ENCODE measurements around the gene CNTN4.
"Not testable (repeated sequence)": the region's sequence is repeated elsewhere in the genome, so short reads cannot be mapped to it uniquely, and the experiment has no call there.

Gene CNTN4

GRCh38 chr3:2861920-2862319 lies 763.3 kb downstream of the CNTN4 start:
- DNase-seq (ENCODE audit: low spot score): no peak

DNA sequence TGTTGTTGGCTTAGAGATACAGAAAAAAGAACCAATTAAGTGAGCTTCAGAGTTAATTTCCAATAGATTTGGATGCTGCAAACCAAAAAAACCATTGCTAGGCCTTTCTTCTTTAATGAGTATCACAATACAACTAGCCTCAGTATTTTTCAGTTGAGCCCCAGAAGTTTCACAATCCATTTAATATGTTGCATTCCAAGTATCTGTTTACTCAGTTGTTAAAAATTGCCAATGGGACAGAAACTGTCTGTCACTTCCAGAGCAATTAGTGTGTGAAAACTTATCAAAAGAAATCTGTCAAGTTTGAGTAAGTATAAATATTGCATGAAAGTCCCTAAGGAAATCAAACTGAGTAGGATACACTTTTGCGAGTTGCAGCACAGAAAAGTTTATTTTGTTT lies 763.7 kb downstream of the CNTN4 start:
- no peak for DNase-seq (ENCODE audit: low spot score)

DNA sequence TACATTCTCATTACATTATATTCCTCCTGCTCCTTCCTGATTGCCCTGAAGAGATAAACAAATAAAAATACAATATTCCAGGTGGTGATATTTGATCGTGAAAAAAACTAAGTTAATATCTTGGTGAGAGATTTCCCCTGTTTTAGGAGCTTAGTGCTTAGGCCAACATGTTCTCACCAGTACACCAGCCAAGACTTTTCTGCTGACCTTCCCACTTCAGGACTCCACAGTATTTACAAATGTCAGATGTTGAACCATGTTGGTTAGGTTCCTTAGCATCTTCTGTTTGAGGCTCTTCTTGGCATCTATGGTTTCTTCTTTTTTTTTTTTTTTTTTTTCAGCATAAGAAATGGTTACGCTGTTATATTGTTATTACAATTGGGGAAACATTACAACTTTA lies 764.5 kb downstream of the CNTN4 start:
- no peak for DNase-seq (ENCODE audit: low spot score)

DNA sequence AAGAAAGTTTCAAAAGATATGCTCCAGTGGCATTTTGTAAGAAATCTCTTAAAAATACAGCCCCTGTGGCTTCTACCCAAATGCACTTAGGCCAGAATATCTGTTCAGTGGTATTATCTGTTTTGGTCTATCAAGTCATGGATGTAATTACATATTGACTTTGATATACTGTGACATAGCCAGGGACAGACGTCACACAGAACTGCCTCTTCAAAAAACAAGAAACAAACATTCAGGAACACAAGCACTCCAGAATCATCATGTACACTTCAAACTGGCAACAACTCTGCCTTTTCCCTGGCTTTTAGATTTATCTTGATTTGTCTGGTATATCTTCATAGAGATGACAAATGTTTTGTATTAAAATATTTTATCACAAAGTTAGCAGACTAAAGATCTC lies 771.2 kb downstream of the CNTN4 start:
- DNase-seq (ENCODE audit: low spot score): no peak

- no peak for DNase-seq (ENCODE audit: low spot score)
Observed at GRCh38 chr3:2870724-2871333, 772.2 kb downstream of the CNTN4 start.

- DNase-seq (ENCODE audit: low spot score): no peak
Observed at GRCh38 chr3:2872884-2873283, 774.2 kb downstream of the CNTN4 start.

- no peak for DNase-seq (ENCODE audit: low spot score)
Observed at GRCh38 chr3:2873986-2874385, 775.3 kb downstream of the CNTN4 start.

DNA sequence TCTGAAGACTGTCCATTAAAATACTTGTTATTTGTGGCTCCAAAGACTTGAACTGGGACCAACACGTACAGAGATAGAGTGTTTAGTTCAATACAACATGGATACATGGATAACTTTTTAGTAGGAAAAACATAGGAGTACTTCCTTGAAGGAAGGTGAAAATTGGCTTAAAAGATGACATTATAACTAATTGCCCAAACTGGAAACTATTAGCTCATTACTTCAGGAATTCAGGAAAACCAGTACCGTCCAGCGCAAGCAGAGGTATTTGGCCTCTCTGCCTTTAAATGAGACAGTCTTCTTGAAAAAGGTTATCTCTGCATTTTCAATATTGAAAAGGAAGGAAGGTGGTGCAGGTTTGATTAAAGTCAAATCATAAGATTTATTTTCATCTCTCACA lies 777.0 kb downstream of the CNTN4 start:
- DNase-seq (ENCODE audit: low spot score): no peak

DNA sequence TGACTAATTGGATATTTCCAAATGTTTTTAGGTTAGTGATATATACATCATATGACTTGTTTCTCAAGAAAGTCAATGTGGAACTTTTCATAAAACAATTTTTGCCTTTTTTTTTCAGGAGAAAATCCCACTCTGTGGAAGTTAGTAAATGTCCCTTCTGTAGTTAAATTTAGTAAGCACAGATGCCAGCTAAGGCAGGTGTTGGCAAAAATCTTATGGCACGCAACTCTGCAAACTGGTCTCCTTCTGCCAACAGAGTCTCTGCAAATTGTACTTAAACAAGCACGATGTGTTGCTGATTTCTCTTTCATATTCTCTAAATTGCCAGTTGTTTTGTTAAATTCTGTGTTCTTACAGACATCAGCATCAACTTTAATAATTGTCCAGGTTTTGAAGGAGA lies 777.7 kb downstream of the CNTN4 start:
- no peak for DNase-seq (ENCODE audit: low spot score)

GRCh38 chr3:2879023-2879422 lies 780.4 kb downstream of the CNTN4 start:
- DNase-seq (ENCODE audit: low spot score): no peak

DNA sequence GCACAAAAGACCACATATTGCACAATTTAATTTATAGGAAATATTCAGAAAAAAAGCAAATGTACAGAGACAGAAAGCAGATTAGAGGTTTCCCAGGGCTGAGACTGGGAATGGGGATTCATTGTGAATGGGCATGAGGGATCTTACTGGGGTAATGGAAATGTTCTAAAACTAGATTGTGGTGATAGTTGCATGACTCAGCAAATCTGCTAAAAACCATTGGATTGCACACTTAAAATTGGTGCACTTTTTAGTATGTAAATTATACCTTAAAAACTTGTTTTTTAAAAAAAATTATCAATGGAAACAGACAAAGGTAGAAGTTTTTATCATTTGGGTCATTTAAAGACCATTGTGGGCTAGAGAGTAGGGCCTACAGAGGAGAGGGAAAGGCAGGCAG lies 780.9 kb downstream of the CNTN4 start:
- no peak for DNase-seq (ENCODE audit: low spot score)

DNA sequence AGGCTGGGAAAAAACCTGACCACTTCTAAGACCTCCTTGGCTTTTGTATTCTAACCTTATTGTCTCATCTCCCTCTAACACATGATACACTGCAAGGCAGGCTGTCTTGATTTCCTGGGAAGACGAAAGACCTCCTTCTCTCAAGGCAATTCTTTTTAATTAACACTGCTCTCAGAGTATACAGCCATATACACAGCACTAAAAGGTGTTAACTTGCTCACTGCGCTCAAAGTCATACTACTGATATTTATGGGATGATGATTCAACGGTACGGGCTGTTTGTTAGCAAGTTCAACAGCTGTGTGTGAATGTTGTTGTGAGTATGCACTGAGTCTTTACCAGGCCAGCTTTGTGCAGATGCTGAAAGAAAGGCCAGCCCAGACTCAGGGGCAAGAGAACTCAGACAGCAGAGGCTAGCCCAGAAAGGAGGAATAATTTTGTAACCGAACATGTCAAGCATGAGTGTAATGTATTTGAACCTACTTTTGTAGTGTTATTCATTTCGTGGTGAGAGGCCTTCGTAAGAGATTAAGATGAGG lies 781.6 kb downstream of the CNTN4 start:
- DNase-seq (ENCODE audit: low spot score): no peak

DNA sequence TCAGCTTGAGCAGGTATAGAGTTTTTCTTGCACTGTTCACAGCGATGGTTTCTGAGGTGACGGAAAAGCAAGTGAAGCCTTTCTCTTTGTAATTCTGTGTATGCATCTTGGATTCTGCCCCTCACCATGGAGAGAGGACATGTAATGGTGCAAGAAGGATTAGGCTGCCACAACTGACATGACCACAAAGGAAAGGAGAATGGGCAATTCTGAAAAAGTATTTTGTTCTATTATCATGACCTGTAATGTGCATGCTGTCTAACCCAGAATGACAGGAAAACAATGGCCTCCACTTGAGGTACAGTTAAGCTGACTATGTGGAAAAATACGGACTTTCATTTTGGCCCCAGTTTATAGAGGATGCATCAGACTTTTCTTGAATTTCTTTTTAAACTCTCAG lies 784.6 kb downstream of the CNTN4 start:
- DNase-seq (ENCODE audit: low spot score): no peak

DNA sequence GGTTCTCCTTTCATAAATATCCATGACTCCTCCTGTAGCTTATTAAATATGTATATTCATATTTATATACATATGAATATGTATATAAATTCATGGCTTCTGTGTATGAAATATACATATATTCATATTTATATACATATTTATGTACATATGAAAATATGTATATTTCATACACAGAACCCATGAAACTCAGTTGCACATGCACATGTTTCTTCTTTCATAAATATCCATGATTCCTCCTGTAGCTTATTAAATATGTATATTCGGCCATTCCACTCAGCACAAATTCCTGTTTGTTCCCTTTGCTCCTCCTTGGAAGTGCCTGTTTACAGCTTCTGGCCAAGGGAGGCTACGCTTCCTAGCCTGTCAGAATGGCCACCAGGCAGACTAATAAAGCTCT lies 789.9 kb downstream of the CNTN4 start:
- DNase-seq (ENCODE audit: low spot score): no peak

DNA sequence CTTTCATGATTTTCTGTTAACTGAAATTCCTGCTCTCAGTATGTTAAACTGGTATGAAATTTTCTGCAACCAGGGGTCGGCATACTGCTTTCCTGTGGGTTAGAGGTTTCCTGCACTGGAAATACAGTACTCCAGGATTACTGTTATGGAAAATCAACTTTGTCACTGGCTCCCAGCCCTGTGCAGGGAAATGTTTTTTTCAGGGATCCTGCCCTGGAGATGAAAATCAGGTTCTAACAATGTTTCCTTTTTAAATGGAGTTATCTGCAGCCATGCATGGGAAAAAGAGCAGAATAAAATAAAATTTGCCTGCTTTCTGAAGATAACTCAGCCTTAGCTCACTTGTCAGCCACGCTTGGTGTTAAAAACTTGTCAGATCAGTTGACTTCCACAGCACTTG lies 791.1 kb downstream of the CNTN4 start:
- no peak for DNase-seq (ENCODE audit: low spot score)

DNA sequence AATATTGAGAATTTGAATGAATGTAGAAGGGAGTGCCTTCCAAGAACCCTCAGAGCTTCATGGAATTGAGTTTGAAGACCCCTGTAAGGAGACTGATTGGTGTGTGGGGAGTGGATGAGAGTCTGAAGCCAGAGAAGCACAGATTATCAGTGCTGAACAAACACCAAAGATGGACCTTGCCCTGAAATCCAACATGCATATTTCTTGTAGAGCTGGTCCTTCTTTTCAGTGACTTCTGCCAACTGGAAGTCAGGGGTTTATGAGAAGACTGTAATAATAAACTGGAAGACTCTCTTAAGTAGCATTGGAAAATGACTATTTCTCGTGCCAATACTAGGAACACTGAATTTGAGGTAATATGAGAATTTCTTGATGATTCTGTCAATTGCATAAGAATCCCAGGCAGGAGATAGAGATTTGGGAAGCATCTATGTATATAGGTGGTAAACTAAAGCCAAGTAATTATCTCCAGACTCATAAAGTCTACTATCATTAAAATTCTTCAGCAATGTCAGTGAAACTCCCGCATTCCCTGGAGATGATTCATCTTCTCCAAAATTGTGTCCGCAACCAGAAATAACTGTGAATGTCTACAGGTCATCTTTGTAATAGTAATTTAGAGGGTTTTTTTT lies 797.8 kb downstream of the CNTN4 start:
- DNase-seq (ENCODE audit: low spot score): no peak

DNA sequence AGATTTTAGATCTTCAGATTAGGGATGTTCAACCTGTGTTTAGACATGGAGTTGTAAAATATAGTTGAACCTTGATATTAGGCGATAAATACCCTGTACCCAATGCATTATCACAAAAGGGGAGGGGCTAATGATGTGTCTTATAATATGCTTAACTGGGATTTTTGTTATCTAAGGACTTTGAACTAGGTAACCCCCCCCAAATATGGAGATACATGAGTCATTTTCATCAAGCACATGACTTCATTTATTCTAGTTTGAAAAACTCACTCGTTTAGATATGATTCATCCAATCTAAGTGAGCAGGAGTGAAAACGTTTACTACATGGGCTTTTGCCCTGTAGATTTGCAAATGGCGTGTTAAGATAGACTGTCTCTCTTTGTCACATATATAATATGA lies 799.2 kb downstream of the CNTN4 start:
- DNase-seq (ENCODE audit: low spot score): no peak

DNA sequence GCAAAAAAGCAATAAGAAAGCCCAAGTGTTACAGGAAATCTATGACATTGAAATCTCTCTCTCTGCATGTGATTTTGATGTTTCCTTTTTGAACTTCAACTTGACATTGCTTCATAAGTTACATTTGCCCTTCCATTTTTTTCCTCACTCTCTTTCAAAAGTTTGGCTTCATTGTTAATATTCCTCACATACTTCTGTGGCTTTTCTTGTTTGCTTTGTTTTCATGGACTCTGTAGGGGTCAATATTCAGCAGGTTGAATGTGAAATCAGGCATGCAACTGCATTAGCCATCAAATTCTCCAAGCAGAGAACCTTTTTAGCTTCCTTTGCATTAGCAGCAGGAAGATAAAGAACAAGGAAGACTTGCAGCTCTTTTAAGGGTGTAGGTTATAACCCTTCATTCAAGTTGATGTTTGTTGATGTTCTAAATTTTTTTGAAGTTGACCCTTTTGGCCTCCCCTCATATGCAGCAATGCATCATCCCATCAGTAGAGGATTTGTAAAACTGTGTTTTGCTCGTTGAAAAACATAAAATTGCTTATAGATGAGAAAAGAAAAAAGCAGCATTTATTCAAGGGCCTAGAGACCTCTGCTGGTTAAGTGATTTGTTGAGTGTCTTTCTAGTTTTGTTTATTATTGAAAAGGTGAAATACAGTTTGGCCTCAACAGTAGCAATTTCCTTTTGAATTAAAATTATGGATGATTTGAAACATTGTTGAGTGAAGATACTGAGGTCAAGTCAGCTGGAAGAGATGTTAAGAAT lies 800.1 kb downstream of the CNTN4 start:
- no peak for DNase-seq (ENCODE audit: low spot score)

GRCh38 chr3:2904054-2904453 lies 805.4 kb downstream of the CNTN4 start:
- no peak for DNase-seq (ENCODE audit: low spot score)

GRCh38 chr3:2908693-2909351 lies 810.2 kb downstream of the CNTN4 start:
- no peak for DNase-seq (ENCODE audit: low spot score)

- DNase-seq (ENCODE audit: low spot score): no peak
Observed at GRCh38 chr3:2910997-2911396, 812.3 kb downstream of the CNTN4 start.

GRCh38 chr3:2915826-2916225 lies 817.2 kb downstream of the CNTN4 start:
- no peak for DNase-seq (ENCODE audit: low spot score)

GRCh38 chr3:2916640-2917039 lies 818.0 kb downstream of the CNTN4 start:
- not testable (repeated sequence) for DNase-seq (ENCODE audit: low spot score)
